Loucy (cell line): ENCODE results near the gene SLC8A2.

Experiments used
- H2AFZ ChIP-seq: fragments of 200-600 bp; sonication (generic); 2 replicates; pipeline ENCODE4 v1.6.0; 2016; ENCODE audit warnings: antibody characterized with exemption, mild to moderate bottlenecking, low read length, moderate library complexity
- H3F3A ChIP-seq: fragments of 200-600 bp; 2 replicates; pipeline ENCODE4 v1.6.0; 2016; ENCODE audit warnings: antibody characterized with exemption, low read depth, mild to moderate bottlenecking
- H3K27me3 ChIP-seq: fragments of 200-600 bp; sonication (generic); 2 replicates; pipeline ENCODE4 v1.6.1; 2014; ENCODE audit warnings: low read length, mild to moderate bottlenecking; ENCODE audit not compliant: insufficient read depth, poor library complexity, severe bottlenecking
- H3K36me3 ChIP-seq: fragments of 200-600 bp; sonication (generic); 2 replicates; pipeline ENCODE4 v1.6.1; 2016; ENCODE audit warnings: low read length; ENCODE audit not compliant: insufficient read depth
- H3K4me1 ChIP-seq: fragments of 200-600 bp; sonication (generic); 2 replicates; pipeline ENCODE4 v1.5.1; 2014; ENCODE audit warnings: low read length, mild to moderate bottlenecking; ENCODE audit not compliant: insufficient read depth, poor library complexity, severe bottlenecking
- H3K4me2 ChIP-seq: fragments of 200-600 bp; sonication (generic); 2 replicates; pipeline ENCODE4 v1.6.0; 2014; ENCODE audit warnings: antibody characterized with exemption, low read length, low read depth, mild to moderate bottlenecking; ENCODE audit not compliant: poor library complexity, severe bottlenecking
- H3K4me3 ChIP-seq: fragments of 200-600 bp; sonication (generic); 2 replicates; pipeline ENCODE4 v1.5.1; 2014; ENCODE audit warnings: low read length, mild to moderate bottlenecking, mixed read lengths; ENCODE audit not compliant: poor library complexity, severe bottlenecking
- H3K79me2 ChIP-seq: fragments of 200-600 bp; sonication (generic); 2 replicates; pipeline ENCODE4 v1.6.1; 2014; ENCODE audit warnings: low read length; ENCODE audit not compliant: insufficient read depth
- H3K9ac ChIP-seq: fragments of 200-600 bp; sonication (generic); 2 replicates; pipeline ENCODE4 v1.6.0; 2014; ENCODE audit warnings: mild to moderate bottlenecking, low read depth, low read length, moderate library complexity; ENCODE audit not compliant: poor library complexity, severe bottlenecking
- H3K9me2 ChIP-seq: fragments of 200-600 bp; sonication (generic); replicated peaks from 2 replicates; pipeline ENCODE4 v1.6.1; 2016; ENCODE audit warnings: low read depth, low read length, mixed read lengths
- H3K9me3 ChIP-seq: fragments of 200-600 bp; sonication (generic); 2 replicates; pipeline ENCODE4 v1.6.1; 2014; ENCODE audit warnings: mild to moderate bottlenecking, antibody characterized with exemption, low read length, low read depth; ENCODE audit not compliant: insufficient read depth
- H4K20me1 ChIP-seq: fragments of 200-600 bp; sonication (generic); 2 replicates; pipeline ENCODE4 v1.6.0; 2014; ENCODE audit warnings: antibody characterized with exemption, low read length, mild to moderate bottlenecking; ENCODE audit not compliant: insufficient read depth, poor library complexity, severe bottlenecking
- EZH2phosphoT487 ChIP-seq: fragments of 200-600 bp; IDR thresholded peaks from 2 replicates; pipeline ENCODE4 v1.6.1; 2018; ENCODE audit warnings: antibody characterized with exemption, mild to moderate bottlenecking, moderate library complexity, borderline replicate concordance
- TF ChIP-seq, protein P1 (sequence below): fragments of 200-600 bp; sonication (generic); conservative IDR thresholded peaks from 2 replicates; pipeline ENCODE4 v1.5.1; 2014; ENCODE audit warnings: mild to moderate bottlenecking, antibody characterized with exemption, low read length

SLC8A2 gene

DNA sequence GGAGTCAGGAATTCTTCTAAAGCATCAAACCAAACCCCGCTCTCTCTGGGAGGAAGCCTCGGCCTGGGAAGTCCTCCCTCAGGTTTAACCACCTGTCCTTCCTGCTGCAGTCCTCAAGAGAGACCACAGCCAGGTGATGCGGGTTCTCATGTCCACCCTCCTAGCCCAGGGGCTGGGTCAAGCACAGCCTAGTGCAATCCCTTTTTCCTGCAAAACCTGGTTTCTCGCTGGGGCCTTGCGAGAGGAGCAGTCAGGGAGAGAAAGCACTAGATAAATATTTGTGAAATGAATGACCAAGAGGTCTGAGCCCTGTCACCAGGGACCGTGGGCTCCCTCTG lies 2.4 kb downstream of the SLC8A2 start:
- no peaks in the 10 kb centered on the region for H3K79me2 ChIP-seq
- H3K4me1 ChIP-seq = no peaks in the 10 kb centered on the region
- TF ChIP-seq, protein P1, sequence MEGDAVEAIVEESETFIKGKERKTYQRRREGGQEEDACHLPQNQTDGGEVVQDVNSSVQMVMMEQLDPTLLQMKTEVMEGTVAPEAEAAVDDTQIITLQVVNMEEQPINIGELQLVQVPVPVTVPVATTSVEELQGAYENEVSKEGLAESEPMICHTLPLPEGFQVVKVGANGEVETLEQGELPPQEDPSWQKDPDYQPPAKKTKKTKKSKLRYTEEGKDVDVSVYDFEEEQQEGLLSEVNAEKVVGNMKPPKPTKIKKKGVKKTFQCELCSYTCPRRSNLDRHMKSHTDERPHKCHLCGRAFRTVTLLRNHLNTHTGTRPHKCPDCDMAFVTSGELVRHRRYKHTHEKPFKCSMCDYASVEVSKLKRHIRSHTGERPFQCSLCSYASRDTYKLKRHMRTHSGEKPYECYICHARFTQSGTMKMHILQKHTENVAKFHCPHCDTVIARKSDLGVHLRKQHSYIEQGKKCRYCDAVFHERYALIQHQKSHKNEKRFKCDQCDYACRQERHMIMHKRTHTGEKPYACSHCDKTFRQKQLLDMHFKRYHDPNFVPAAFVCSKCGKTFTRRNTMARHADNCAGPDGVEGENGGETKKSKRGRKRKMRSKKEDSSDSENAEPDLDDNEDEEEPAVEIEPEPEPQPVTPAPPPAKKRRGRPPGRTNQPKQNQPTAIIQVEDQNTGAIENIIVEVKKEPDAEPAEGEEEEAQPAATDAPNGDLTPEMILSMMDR = no peak
- TF ChIP-seq EZH2phosphoT487 = no peak
- H3K36me3 ChIP-seq = no peaks in the 10 kb centered on the region
- no peaks in the 10 kb centered on the region for H3K9me2 ChIP-seq
- no peaks in the 10 kb centered on the region for H3F3A ChIP-seq
- no peaks in the 10 kb centered on the region for H4K20me1 ChIP-seq
- H3K4me2 ChIP-seq = no peak overlapping the region
- H3K9ac ChIP-seq = no peak overlapping the region
- H3K9me3 ChIP-seq = no peaks in the 10 kb centered on the region
- no peak overlapping the region for H3K4me3 ChIP-seq
- H3K27me3 ChIP-seq = no peaks in the 10 kb centered on the region
- H2AFZ ChIP-seq = no peak overlapping the region

DNA sequence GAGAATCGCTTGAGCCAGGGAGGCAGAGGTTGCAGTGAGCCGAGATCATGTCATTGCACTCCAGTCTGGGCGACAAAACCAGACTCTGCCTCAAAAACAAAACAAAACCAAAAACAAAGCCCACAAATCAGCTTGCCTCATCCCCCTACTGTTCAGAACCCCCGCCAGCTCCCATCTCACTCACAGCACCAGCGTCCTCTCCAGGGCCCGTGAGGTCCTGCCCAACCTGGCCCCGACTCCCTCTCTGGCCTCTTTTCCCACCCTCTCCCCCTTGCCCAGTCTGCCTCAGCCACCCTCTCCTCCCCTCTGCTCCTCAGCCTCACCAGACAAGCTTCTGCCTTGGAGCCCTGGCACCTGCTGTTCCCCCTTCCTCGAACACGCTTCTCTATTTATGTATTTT lies 3.8 kb downstream of the SLC8A2 start:
- H3K27me3 ChIP-seq = no peaks in the 10 kb centered on the region
- no peak overlapping the region for H2AFZ ChIP-seq
- H3K9me3 ChIP-seq = no peaks in the 10 kb centered on the region
- no peaks in the 10 kb centered on the region for H3F3A ChIP-seq
- no peak overlapping the region for H3K4me3 ChIP-seq
- no peaks in the 10 kb centered on the region for H3K4me1 ChIP-seq
- H4K20me1 ChIP-seq = no peaks in the 10 kb centered on the region
- H3K36me3 ChIP-seq = no peaks in the 10 kb centered on the region
- H3K9me2 ChIP-seq = no peaks in the 10 kb centered on the region
- TF ChIP-seq, protein P1 = no peak
- no peak for TF ChIP-seq EZH2phosphoT487
- H3K9ac ChIP-seq = no peak overlapping the region
- no peak overlapping the region for H3K4me2 ChIP-seq
- H3K79me2 ChIP-seq = no peaks in the 10 kb centered on the region

DNA sequence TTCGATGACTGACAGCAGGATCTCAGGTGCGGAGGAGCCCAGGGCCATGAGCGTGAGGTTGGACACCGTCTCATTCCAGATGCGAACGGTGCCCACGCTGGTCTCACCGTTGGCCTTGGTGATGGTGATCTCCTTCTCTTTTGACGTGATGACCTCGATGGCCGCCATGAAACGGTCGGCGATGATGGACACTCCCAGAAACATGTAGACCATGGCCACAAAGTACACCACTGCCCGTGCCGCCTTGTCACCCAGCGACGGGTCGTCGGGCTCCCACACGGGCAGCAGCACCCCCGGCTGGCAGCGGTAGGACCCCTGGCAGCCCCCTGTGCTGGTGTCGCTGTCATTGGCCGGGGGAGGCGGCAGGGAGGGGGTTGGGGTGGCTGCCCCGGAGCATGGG lies 5.7 kb downstream of the SLC8A2 start:
- Histone ChIP-seq H3K27me3 (no peaks in the 10 kb centered on the region), H3K4me2 (no peak overlapping the region), H3F3A (no peaks in the 10 kb centered on the region), H3K4me3 (no peak overlapping the region), H3K9me2 (no peaks in the 10 kb centered on the region), H4K20me1 (no peaks in the 10 kb centered on the region), H3K36me3 (no peaks in the 10 kb centered on the region), H3K9me3 (no peaks in the 10 kb centered on the region), H2AFZ (no peak overlapping the region), H3K4me1 (no peaks in the 10 kb centered on the region), H3K9ac (no peak overlapping the region), H3K79me2 (no peaks in the 10 kb centered on the region)
- TF ChIP-seq EZH2phosphoT487 = no peak
- TF ChIP-seq, protein P1 = no peak
